Activated naive CD4-positive, alpha-beta T cell (primary cell): Measurements from ENCODE around the gene PAPPA2.
"Not testable (repeated sequence)": the region's sequence is repeated elsewhere in the genome, so short reads cannot be mapped to it uniquely, and the experiment has no call there.

Experiments used
- DNase-seq, 4 experiments: peaks; one replicate each; lab custom pipeline; 2025; lab: John Stamatoyannopoulos, UW

The PAPPA2 gene

GRCh38 chr1:176694713-176695112 is 231.7 kb downstream of the PAPPA2 start:
- DNase-seq = no peak

- DNase-seq = no peak
Observed at GRCh38 chr1:176696109-176696508, 233.1 kb downstream of the PAPPA2 start.

DNA sequence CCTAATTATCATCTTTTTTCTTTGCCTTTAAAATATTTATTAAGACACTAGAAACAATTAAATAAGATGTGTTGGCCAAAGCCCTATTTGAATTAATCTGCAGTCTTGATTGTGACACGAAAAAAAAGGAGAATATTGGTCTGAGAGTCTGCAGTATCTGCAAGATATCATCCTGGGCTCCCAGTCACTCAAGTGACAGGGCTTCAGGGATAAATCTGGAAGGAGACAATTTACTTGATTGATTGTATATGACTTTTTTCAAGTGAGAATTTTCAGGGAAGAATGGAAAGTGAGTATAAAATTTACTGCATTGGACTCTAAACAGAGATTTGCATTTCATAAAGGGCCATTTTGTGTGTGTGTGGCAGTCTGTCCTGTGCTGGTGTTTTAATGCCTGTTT is 233.7 kb downstream of the PAPPA2 start:
- DNase-seq = no peak

GRCh38 chr1:176699821-176700220 is 236.8 kb downstream of the PAPPA2 start:
- no peak for DNase-seq

- DNase-seq = no peak
Observed at GRCh38 chr1:176701151-176701866, 238.3 kb downstream of the PAPPA2 start.

- no peak for DNase-seq
Observed at GRCh38 chr1:176702901-176703300, 239.9 kb downstream of the PAPPA2 start.

DNA sequence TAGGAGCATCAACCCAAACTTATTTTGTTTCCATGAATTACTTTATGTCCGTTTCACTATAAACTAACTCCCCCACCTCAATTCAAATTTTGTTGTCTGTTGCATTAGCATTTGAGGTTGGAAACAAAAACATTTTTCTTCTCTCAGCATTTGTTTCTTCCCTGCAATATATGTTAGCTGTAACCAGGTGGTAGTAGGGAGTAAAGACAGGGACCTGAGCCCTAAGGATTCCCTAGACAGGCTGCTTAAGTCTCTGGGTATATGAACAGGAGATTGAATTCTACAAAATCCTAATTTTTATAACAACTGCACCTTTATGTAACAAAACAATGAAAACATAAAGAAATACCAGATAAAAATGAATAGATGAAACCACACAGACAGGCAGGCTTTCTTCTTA is 242.6 kb downstream of the PAPPA2 start:
- DNase-seq = no peak

DNA sequence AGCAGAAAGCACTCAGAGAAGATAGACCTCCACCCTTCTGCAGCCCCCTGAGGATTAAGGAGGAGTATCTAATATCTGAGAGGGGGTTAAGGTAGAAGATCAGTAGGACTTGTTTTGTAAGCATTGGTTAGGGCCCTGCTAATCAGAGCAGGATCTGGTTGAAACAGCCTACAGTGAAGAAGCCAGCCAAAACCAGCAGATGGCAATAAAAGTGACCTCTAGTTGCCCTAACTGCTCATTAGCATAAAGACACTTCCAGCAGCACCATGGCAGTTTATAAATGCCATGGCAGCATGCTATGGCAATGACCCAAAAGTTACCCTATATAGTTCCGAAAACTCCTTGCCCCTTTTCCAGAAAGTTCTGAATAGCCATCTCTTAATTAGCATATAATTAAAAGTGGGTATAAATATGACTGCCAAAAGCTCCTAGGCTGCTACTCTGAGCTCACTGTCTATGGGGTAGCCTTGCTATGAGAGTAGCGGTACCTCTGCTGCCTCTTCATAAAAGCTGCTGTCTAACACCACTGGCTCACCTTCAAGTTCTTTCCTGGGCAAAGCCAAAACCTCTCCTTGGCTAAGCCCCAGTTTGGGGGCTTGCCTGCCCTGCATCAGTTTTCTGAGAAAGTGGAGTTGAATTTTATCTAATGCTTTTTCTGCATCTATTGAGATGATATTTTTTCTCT is 254.2 kb downstream of the PAPPA2 start:
- DNase-seq = no peak

GRCh38 chr1:176719447-176719846 is 256.5 kb downstream of the PAPPA2 start:
- no peak for DNase-seq

- no peak for DNase-seq
Observed at GRCh38 chr1:176720838-176721237, 257.9 kb downstream of the PAPPA2 start.

DNA sequence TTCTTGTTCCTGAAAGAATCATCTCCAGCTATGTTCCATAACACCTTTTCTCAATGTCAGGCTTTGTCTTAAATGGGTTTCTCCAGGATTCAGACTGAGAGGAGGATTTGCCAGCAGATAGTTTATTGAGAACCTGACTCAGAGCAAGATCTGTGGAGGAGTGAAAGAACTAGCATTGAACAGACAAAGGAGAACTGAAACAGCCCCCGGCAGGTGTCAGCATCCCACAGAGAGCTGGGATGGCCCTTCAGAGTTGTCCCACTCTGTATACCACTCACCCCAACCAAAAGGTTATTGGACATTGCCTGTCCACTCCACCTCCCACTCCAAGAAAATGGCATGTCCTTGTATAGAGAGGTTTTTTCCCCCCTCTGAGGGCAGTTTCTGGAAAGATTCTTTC is 270.7 kb downstream of the PAPPA2 start:
- DNase-seq = no peak

- no peak for DNase-seq
Observed at GRCh38 chr1:176735201-176735600, 272.2 kb downstream of the PAPPA2 start.

DNA sequence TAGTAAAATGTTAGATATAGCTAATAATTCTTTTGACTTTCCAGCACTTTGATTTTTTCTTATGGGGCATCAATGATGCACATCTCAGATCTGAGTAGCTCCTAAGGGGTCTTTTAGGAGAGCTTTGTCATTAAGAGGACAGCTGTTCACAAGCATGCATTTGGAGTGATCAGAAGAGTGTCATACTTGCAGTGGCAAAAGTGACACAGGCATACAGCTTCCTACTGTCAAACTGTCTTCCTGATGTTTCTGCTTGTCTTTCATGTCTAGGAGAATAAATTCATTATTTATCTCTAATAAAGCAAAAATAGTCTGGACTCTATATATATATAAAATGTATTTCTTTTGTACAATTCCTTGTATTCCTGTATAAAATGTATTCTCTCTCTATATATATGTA is 273.0 kb downstream of the PAPPA2 start:
- no peak for DNase-seq

GRCh38 chr1:176741181-176741580 is 278.2 kb downstream of the PAPPA2 start:
- DNase-seq = no peak

DNA sequence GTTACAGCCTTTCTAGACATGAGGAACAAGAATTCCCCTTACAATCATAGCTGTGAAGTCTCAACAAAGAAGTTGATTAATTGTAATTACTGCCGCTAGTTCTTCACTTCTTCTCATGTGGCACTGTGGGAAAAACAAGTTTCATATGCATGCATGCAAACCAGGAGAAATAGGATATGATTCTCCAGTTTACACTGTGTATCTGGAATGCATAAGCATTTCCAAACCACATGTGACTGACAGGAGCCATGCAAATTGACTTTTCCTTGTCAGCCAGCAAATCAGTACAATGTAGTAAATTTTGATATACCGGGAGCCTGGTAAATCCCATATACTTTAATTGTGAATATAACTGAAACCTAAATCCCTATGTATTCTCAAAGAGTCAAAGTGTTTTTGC is 279.3 kb downstream of the PAPPA2 start:
- DNase-seq = no peak

DNA sequence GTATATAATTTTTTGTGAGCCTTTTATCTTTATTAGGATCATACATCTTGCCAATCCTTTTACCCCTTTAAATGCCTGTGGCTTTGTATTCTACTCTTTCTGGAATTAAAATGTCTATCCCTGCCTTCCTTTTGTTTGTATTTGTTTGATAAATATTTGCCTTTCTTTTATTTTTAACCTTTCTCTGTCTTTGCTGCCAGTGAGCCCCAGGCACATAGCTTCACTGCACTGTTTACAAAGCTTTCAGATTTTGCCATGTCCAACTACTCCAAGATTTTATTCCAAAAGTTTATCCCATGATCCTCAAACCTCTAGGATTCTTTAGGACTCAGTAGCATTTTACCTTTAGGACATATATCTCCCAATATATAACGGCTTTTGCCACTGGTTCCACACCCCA is 281.2 kb downstream of the PAPPA2 start:
- no peak for DNase-seq

DNA sequence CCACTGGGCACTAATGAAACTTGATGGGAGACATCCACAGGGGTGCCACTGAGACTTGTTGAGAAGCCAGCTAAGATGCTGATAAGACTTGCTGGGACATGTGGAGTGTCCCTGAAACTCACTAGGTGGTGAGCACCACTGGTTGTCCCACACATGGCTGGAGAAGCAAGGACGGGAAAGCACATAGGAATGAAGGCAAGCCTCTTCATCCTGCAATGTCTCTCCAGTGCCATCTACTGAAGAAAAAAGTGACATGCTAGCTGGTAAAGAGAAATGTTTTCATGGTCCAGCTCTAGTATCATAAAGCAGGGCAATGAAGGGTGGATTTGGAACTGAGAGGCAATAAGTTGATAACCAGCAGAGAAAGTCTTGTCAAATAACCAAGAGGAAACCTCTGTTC is 283.0 kb downstream of the PAPPA2 start:
- DNase-seq = no peak

DNA sequence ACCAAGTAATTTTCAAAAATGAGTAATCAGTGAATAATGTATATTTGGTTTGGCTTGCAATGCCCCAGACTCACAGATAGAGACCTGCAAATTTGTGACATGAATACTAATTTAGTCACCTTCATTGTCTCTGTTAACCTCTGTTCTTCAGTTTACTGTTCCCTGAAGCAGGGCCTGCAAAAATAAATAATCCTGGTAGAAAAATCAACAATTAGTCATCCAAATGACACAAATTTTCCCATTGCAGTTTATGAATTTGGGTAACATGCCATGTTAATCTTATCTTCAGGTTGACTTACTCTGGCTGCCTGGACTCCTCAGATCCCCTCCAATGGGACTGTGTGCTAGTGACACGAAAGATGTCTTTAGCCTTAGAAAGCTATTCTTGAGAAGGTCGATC is 289.5 kb downstream of the PAPPA2 start:
- DNase-seq = no peak

DNA sequence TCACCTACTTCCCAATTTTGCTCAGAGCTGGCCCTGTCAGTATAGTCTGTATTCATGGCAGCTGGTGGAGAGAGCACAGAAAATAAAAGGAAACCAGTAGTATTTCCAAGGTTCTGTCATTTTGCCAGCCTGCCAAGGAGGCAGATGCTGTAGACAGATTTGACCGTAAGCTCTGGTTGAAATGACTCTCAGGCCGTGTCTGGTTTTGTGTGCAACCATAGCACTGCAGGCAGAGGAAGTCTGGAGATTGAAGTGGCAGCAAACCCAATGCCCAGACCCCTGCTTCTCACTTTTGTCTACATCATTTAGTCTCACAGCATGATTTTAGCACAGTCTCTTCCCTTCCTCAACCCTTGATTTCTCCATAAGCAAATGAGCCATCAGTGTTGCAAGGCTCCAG is 291.7 kb downstream of the PAPPA2 start:
- DNase-seq = no peak

DNA sequence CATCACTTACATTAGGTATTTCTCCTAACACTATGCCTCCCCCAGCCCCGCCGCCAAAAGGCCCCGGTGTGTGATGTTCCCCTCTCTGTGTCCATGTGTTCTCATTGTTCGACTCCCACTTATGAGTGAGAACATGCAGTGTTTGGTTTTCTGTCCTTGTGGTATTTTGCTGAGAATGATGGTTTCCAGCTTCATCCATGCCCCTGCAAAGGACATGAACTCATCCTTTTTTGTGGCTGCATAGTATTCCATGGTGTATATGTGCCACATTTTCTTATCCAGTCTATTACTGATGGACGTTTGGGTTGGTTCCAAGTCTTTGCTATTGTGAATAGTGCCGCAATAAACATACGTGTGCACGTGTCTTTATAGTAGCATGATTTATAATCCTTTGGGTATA is 293.8 kb downstream of the PAPPA2 start:
- not testable (repeated sequence) for DNase-seq

GRCh38 chr1:176765608-176766007 is 302.6 kb downstream of the PAPPA2 start:
- no peak for DNase-seq

DNA sequence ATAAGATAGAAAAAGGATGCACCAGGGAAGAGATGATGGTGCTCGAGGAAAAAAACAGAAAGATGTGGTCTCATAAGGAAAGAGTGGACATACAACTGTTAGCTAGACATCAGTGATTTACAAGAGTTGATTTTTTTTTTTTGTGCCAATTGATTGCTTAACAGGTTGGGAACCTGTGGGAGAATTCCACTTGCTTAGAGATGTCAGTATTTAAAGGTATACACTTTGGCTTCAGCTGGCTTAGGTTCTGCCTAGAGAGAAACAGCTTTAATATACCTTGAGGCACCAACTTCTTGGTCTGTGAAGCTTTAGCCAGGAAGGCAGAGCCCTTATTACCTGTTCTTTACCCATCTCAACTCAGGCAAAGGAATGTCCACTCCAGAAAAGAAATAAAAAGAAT is 303.8 kb downstream of the PAPPA2 start:
- DNase-seq = no peak

GRCh38 chr1:176767714-176768136 is 304.8 kb downstream of the PAPPA2 start:
- DNase-seq = no peak

- no peak for DNase-seq
Observed at GRCh38 chr1:176768532-176768931, 305.6 kb downstream of the PAPPA2 start.
